Heart right ventricle (tissue), 16 donors: ENCODE data around the gene SPHKAP. TPM values are rescaled to one million over a fixed set of nuclear protein-coding genes. Genes with fewer than 3 reads are reported as not detected.

Experiments used
- ATAC-seq, 8 donors: fragments of 200-7000 bp; cut with Tn5 transposase; one replicate each; pipeline ENCODE4 v1.9.1; 2020; ENCODE audit warnings: mild to moderate bottlenecking in 8 of 8, moderate library complexity in 8 of 8, moderate number of reproducible peaks in 1 of 8
- DNase-seq, 2 donors: peaks; one replicate each; pipeline ENCODE4 v3.0.0-alpha.2; 2020
- H3K27ac ChIP-seq, 10 donors: fragments of 200-600 bp; sonication (generic) in 2 of 10; one replicate each; pipeline versions ENCODE4 v1.5.0 to v1.8.0; 2020 to 2022; ENCODE audit warnings: mild to moderate bottlenecking in 3 of 10
- H3K27me3 ChIP-seq, 7 donors: fragments of 200-600 bp; one replicate each; pipeline ENCODE4 v1.8.0; 2021 to 2022; ENCODE audit warnings: mild to moderate bottlenecking in 2 of 7
- H3K36me3 ChIP-seq, 9 donors: fragments of 200-600 bp; sonication (generic) in 1 of 9; one replicate each; pipeline versions ENCODE4 v1.5.0 to v1.8.0; 2020 to 2022; ENCODE audit warnings: mild to moderate bottlenecking in 2 of 9
- H3K4me1 ChIP-seq, 9 donors: fragments of 200-600 bp; sonication (generic) in 1 of 9; one replicate each; pipeline versions ENCODE4 v1.5.0 to v1.8.0; 2020 to 2022; ENCODE audit warnings: mild to moderate bottlenecking in 4 of 9
- H3K4me3 ChIP-seq, 10 donors: fragments of 200-600 bp; sonication (generic) in 2 of 10; one replicate each; pipeline versions ENCODE4 v1.5.0 to v1.8.0; 2020 to 2022; ENCODE audit warnings: mild to moderate bottlenecking in 7 of 10, moderate library complexity in 2 of 10
- H3K9me3 ChIP-seq, 11 donors: fragments of 200-600 bp in 10 of 11; sonication (generic) in 2 of 11; one replicate each; pipeline versions ENCODE4 v1.5.0 to v1.8.0; 2013 to 2022; ENCODE audit warnings: mild to moderate bottlenecking in 2 of 11, control low read depth in 1 of 11, moderate library complexity in 1 of 11
- CTCF ChIP-seq, 9 donors: fragments of 200-600 bp; sonication (generic) in 2 of 9; IDR thresholded peaks; one replicate each; pipeline versions ENCODE4 v1.5.0 to v1.8.0; 2021 to 2022; ENCODE audit warnings: antibody characterized with exemption in 9 of 9, mild to moderate bottlenecking in 5 of 9, moderate library complexity in 1 of 9
- WGBS, 2 donors: extraction: QIAGEN DNeasy Blood & Tissue Kit; methylation state at CpG; one replicate each; pipeline ENCODE4 v1.1.7; 2013; ENCODE audit warnings: inconsistent platforms in 1 of 2; 5-methylcytosine and 5-hydroxymethylcytosine counted together
- intact Hi-C, 10 donors: fragments of 100-400 bp; cut with DNase I; formaldehyde crosslinking; loops; one replicate each; pipeline versions ENCODE4 v1.11.1 to v1.14.2; 2022
- polyA plus RNA-seq, 2 donors: library from polyadenylated mRNA; stranded (reverse); fragments of 200-250 nt; gene quantifications; one replicate each; pipeline ENCODE4 v1.2.3, GENCODE V29; 2013
- total RNA-seq, 10 donors: library from RNA; stranded (reverse); fragmentation: NEBNext Ultra II Directional in 3 of 10; extraction: Animal tissue kit (Norgen Biotek cat#: 25700) in 3 of 10; gene quantifications; one replicate each; pipeline versions ENCODE4 v1.2.1 to v1.2.4, GENCODE V29; 2021 to 2023
- donor health status: Arrhythmogenic right ventricular cardiomyopathy.
- donor health status: ischemic (EF 13 %, LVEDD 7.1; RV severe dilation, severe dysfunction).
- donor health status: healthy with polysubstance abuse.
- donor health status: DM: no; HTN: yes; CAD: no.
- donor health status: DM: no; HTN: no; CAD: no.
- donor health status: ischemic (EF 25% LVEDD 6.9; RV normal size, moderate dysfunction).
- donor health status: ischemic (EF 25% LVEDD 5.7; RV mildly dilated, moderate dysfunction).
- donor health status: healthy.
- donor health status: DM: yes; HTN: yes; CAD: no.
- donor health status: Ischemic cardiomyopathy.
- donor health status: ischemic (EF 35%, LVEDD 5.7; RV mildly dilated, moderate dysfunction).
- donor health status: nonischemic (EF 11% LVEDD 7.7; RV severe dilation, severe dysfunction).
- donor health status: DM: yes; HTN: yes; CAD: no.
- donor health status: PGD.
- donor health status: ischemic (EF 29% LVEDD 5.4; RV normal size, mild dysfunction).
- donor health status: nonischemic (EF 23%, LVEDD 6.1; RV moderate dilation, normal function).

Gene SPHKAP
- total and polyA plus RNA-seq, 12 donors, result 4.7 to 151 (median 101) TPM

- no peak for TF ChIP-seq CTCF (IDR thresholded peaks at IDR 0.05)
- 80 to 82% methylated on average over 3 of the region's 3 CpGs for WGBS, 2 donors
- intact Hi-C loops, result no loop called here
- Histone ChIP-seq H3K9me3 (no peaks in the 10 kb centered on the region), H3K36me3 (no peaks in the 10 kb centered on the region), H3K4me3 (no peak overlapping the region), H3K4me1 (no peaks in the 10 kb centered on the region), H3K27ac (no peak overlapping the region), H3K27me3 (no peaks in the 10 kb centered on the region)
- ATAC-seq (no peak), DNase-seq (no peak)
These were observed 108.8 kb downstream of the SPHKAP start for GRCh38 chr2:228072669-228073068.

GRCh38 chr2:228067309-228067708, 114.2 kb downstream of the SPHKAP start:
- H3K4me3 ChIP-seq, result no peak overlapping the region
- H3K27ac ChIP-seq, result no peak overlapping the region
- no peak for DNase-seq
- H3K36me3 ChIP-seq, result no peaks in the 10 kb centered on the region
- ATAC-seq, result no peak
- peaks cover 0 to 8% (median 0%) of the 10 kb centered on the region in 9 donors for H3K4me1 ChIP-seq
- H3K9me3 ChIP-seq, result no peaks in the 10 kb centered on the region
- H3K27me3 ChIP-seq, result no peaks in the 10 kb centered on the region
- intact Hi-C loops, result no loop called here
- no peak for TF ChIP-seq CTCF (IDR thresholded peaks at IDR 0.05)
- 26 to 47% methylated on average over 1 of the region's 1 CpG for WGBS, 2 donors

GRCh38 chr2:228066126-228066798, 115.2 kb downstream of the SPHKAP start:
- intact Hi-C loops, result no loop called here
- ATAC-seq, result no peak
- DNase-seq, result no peak
- Histone ChIP-seq H3K27me3 (no peaks in the 10 kb centered on the region), H3K27ac (no peak overlapping the region), H3K4me1 (peaks cover 0 to 8% (median 0%) of the 10 kb centered on the region in 9 donors), H3K36me3 (no peaks in the 10 kb centered on the region), H3K9me3 (no peaks in the 10 kb centered on the region), H3K4me3 (no peak overlapping the region)
- no peak for TF ChIP-seq CTCF (IDR thresholded peaks at IDR 0.05)
- WGBS, 2 donors, result 62 to 67% methylated on average over 5 of the region's 5 CpGs

GRCh38 chr2:228065686-228066085, 115.8 kb downstream of the SPHKAP start:
- ATAC-seq, result no peak
- WGBS, 2 donors, result 63 to 77% methylated on average over 2 of the region's 2 CpGs
- no peak for TF ChIP-seq CTCF (IDR thresholded peaks at IDR 0.05)

More at GRCh38 chr2:228065686-228066085, 115.8 kb downstream of the SPHKAP start:
- peaks cover 0 to 8% (median 0%) of the 10 kb centered on the region in 9 donors for H3K4me1 ChIP-seq
- no peak overlapping the region for H3K4me3 ChIP-seq
- intact Hi-C loops, result no loop called here
- no peak for DNase-seq
- no peaks in the 10 kb centered on the region for H3K36me3 ChIP-seq
- no peak overlapping the region for H3K27ac ChIP-seq
- no peaks in the 10 kb centered on the region for H3K9me3 ChIP-seq
- no peaks in the 10 kb centered on the region for H3K27me3 ChIP-seq
